ENCODE measurements around the gene COL4A2.

GRCh38 chr13:110447058-110447511 is 140.0 kb downstream of the COL4A2 start:
- no peak for TF ChIP-seq CTCF (IDR thresholded peaks at IDR 0.05)
- no peak for TF ChIP-seq POLR2A (IDR thresholded peaks at IDR 0.05)

All from right lobe of liver (tissue), 4 donors.